GM12878 (cell line): ENCODE results near the gene SLC38A2. TPM values are rescaled to one million over a fixed set of nuclear protein-coding genes. Genes with fewer than 3 reads are reported as not detected.

ENCODE experiments used
- ATAC-seq: fragments of 200-7000 bp; cut with Tn5 transposase; 3 replicates; pipeline ENCODE4 v1.9.1; 2020; ENCODE audit warnings: mild to moderate bottlenecking, moderate library complexity
- BruUV-seq: library from RNA; stranded (reverse); fragments of 400-500 nt; replicated peaks from 2 replicates; lab custom pipeline; 2021; lab: Mats Ljungman, UMichigan
- CTCF ChIA-PET: fragments of 300-600 bp; sonication (Branson Sonifier 250); formaldehyde crosslinking; extraction: SDS; loops from one replicate; lab custom pipeline; 2021; ENCODE audit warnings: inconsistent platforms; lab: Yijun Ruan, JAX
- POLR2A ChIA-PET: fragments of 350-600 bp; formaldehyde crosslinking; extraction: SDS; loops from one replicate; lab custom pipeline; 2021; ENCODE audit warnings: inconsistent platforms; lab: Charles Lee
- RAD21 ChIA-PET: fragments of 300-600 bp; sonication (Branson Sonifier 250); formaldehyde crosslinking; loops from one replicate; lab custom pipeline; 2023; ENCODE audit warnings: antibody characterized with exemption; ENCODE audit not compliant: unreplicated experiment; lab: Charles Lee
- SMC1A ChIA-PET: fragments of 300-600 bp; sonication (Branson Sonifier 250); formaldehyde crosslinking; loops from one replicate; lab custom pipeline; 2023; ENCODE audit not compliant: unreplicated experiment, uncharacterized antibody; lab: Charles Lee
- DNase-seq: peaks from one replicate; pipeline ENCODE4 v3.0.0-alpha.2; 2011; ENCODE audit warnings: low read depth, low spot score
- FAIRE-seq: peaks from 3 replicates; lab custom pipeline; 2011; peaks lifted over from hg19 to GRCh38; lab: Jason Lieb, UNC
- H2AFZ ChIP-seq: 2 replicates; pipeline ENCODE4 v1.6.0; 2011; ENCODE audit warnings: low read depth, low read length, control low read depth; ENCODE audit not compliant: control insufficient read depth
- H3K27ac ChIP-seq: 2 replicates; pipeline ENCODE4 v1.5.1; 2011; ENCODE audit warnings: control low read depth; ENCODE audit not compliant: control insufficient read depth, insufficient read depth
- H3K27me3 ChIP-seq, 2 experiments: replicated peaks in 1 of 2; 2 replicates each; pipeline versions ENCODE4 v1.6.0 to v1.6.1; 2011; ENCODE audit warnings: low read length in 1 of 2; ENCODE audit not compliant: control insufficient read depth in 2 of 2, insufficient read depth in 2 of 2
- H3K36me3 ChIP-seq, 2 experiments: 2 replicates each; pipeline ENCODE4 v1.5.1; 2011; ENCODE audit warnings: low read length in 1 of 2; ENCODE audit not compliant: control insufficient read depth in 2 of 2, insufficient read depth in 2 of 2
- H3K4me1 ChIP-seq: 2 replicates; pipeline ENCODE4 v1.6.1; 2011; ENCODE audit warnings: mild to moderate bottlenecking, low read length, moderate library complexity, mixed read lengths; ENCODE audit not compliant: control insufficient read depth, insufficient read depth
- H3K4me2 ChIP-seq: 2 replicates; pipeline ENCODE4 v1.6.0; 2011; ENCODE audit warnings: control low read depth; ENCODE audit not compliant: control insufficient read depth, insufficient read depth
- H3K4me3 ChIP-seq: fragments of 200-600 bp; sonication (generic); 2 replicates; pipeline ENCODE4 v1.5.1; 2016
- H3K79me2 ChIP-seq: 2 replicates; pipeline ENCODE4 v1.6.0; 2011; ENCODE audit warnings: low read length; ENCODE audit not compliant: control insufficient read depth, insufficient read depth
- H3K9ac ChIP-seq: 2 replicates; pipeline ENCODE4 v1.8.0; 2011; ENCODE audit warnings: low read length, control low read depth, mixed read lengths; ENCODE audit not compliant: control insufficient read depth, insufficient read depth
- H3K9me3 ChIP-seq: replicated peaks from 3 replicates; pipeline ENCODE4 v1.5.1; 2011; ENCODE audit warnings: mild to moderate bottlenecking, low read length; ENCODE audit not compliant: control insufficient read depth, insufficient read depth
- H4K20me1 ChIP-seq: 2 replicates; pipeline ENCODE4 v1.6.0; 2011; ENCODE audit not compliant: control insufficient read depth, insufficient read depth
- ATF3 ChIP-seq: IDR thresholded peaks from 2 replicates; pipeline ENCODE4 v1.6.1; 2011; ENCODE audit warnings: low read depth, mild to moderate bottlenecking, low read length, moderate library complexity, borderline replicate concordance; ENCODE audit errors: extremely low read depth
- BACH1 ChIP-seq: fragments of 450-650 bp; IDR thresholded peaks from 2 replicates; pipeline ENCODE4 v1.6.1; 2017; ENCODE audit warnings: mild to moderate bottlenecking, borderline replicate concordance
- CHD4 ChIP-seq: fragments of 200-600 bp; sonication (generic); IDR thresholded peaks from 2 replicates; pipeline ENCODE4 v1.6.1; 2016; ENCODE audit warnings: mild to moderate bottlenecking
- ESRRA ChIP-seq: IDR thresholded peaks from 2 replicates; pipeline ENCODE4 v1.6.1; 2012; ENCODE audit warnings: mild to moderate bottlenecking, low read length, improper control_type of control experiment
- MEF2A ChIP-seq: IDR thresholded peaks from 2 replicates; pipeline ENCODE4 v1.6.1; 2011; ENCODE audit warnings: low read depth, mild to moderate bottlenecking, low read length, moderate library complexity; ENCODE audit not compliant: insufficient read depth
- MEF2B ChIP-seq: fragments of 450-650 bp; IDR thresholded peaks from 2 replicates; pipeline ENCODE4 v1.6.1; 2018; ENCODE audit warnings: mild to moderate bottlenecking, moderate library complexity; ENCODE audit not compliant: partially characterized antibody, poor library complexity, severe bottlenecking
- MYC ChIP-seq: IDR thresholded peaks from 2 replicates; pipeline ENCODE4 v1.6.1; 2011; ENCODE audit warnings: mild to moderate bottlenecking, low read length, moderate library complexity, inconsistent platforms; ENCODE audit not compliant: insufficient read depth, insufficient replicate concordance, insufficient read length, severe bottlenecking
- NFIC ChIP-seq: IDR thresholded peaks from 2 replicates; pipeline ENCODE4 v1.6.1; 2012; ENCODE audit warnings: low read depth, mild to moderate bottlenecking, inconsistent platforms, low read length, moderate library complexity
- NR2F1 ChIP-seq: fragments of 450-650 bp; conservative IDR thresholded peaks from 2 replicates; pipeline ENCODE4 v1.6.1; 2017; ENCODE audit warnings: mild to moderate bottlenecking
- RB1 ChIP-seq: fragments of 450-650 bp; formaldehyde crosslinking; IDR thresholded peaks from 2 replicates; pipeline ENCODE4 v1.6.1; 2017; ENCODE audit warnings: mild to moderate bottlenecking, borderline replicate concordance
- RUNX3 ChIP-seq: IDR thresholded peaks from 2 replicates; pipeline ENCODE4 v1.6.1; 2012; ENCODE audit warnings: low read length, inconsistent platforms
- SMARCA5 ChIP-seq: fragments of 450-650 bp; IDR thresholded peaks from 2 replicates; pipeline ENCODE4 v1.6.1; 2017; ENCODE audit warnings: mild to moderate bottlenecking
- TBL1XR1 ChIP-seq: IDR thresholded peaks from 2 replicates; pipeline ENCODE4 v1.6.1; 2012; ENCODE audit warnings: low read depth, low read length, improper control_type of control experiment
- TCF3 ChIP-seq: IDR thresholded peaks from 2 replicates; pipeline ENCODE4 v1.6.1; 2012; ENCODE audit warnings: low read depth, mild to moderate bottlenecking, low read length, borderline replicate concordance; ENCODE audit not compliant: insufficient read depth
- ZBED1 ChIP-seq: IDR thresholded peaks from 2 replicates; pipeline ENCODE4 v1.6.1; 2016; ENCODE audit warnings: borderline replicate concordance
- ZBTB40 ChIP-seq: fragments of 450-650 bp; IDR thresholded peaks from 2 replicates; pipeline ENCODE4 v1.6.1; 2016; ENCODE audit warnings: mild to moderate bottlenecking, moderate library complexity, borderline replicate concordance
- ZNF217 ChIP-seq: fragments of 450-650 bp; IDR thresholded peaks from 2 replicates; pipeline ENCODE4 v1.6.1; 2017; ENCODE audit warnings: antibody characterized with exemption, mild to moderate bottlenecking
- WGBS: methylation state at CpG from one replicate; pipeline ENCODE4 v1.1.6; 2016; ENCODE audit warnings: low lambda C conversion rate; ENCODE audit not compliant: insufficient replicate concordance, insufficient coverage; ENCODE audit errors: missing lambda C conversion rate; 5-methylcytosine and 5-hydroxymethylcytosine counted together
- in situ Hi-C: fragments of 300-500 bp; cut with MboI; formaldehyde crosslinking; loops from 9 replicates; pipeline ENCODE4 v1.14.3; 2018; ENCODE audit warnings: mixed read lengths
- intact Hi-C: fragments of 100-400 bp; cut with micrococcal nuclease; formaldehyde crosslinking; loops from one replicate; pipeline ENCODE4 v1.14.2; 2022; ENCODE audit not compliant: unreplicated experiment
- polyA plus RNA-seq, 11 experiments: library from polyadenylated mRNA; depleted of rRNA in 4 of 11; unstranded in 6 of 11; stranded (reverse) in 5 of 11; fragments of >200 nt; fragmentation: Nextera tagmentation in 4 of 11; fragmentation: Illumina TruSeq in 1 of 11; extraction: Ambion mirVana in 4 of 11; extraction: Trizol in 1 of 11; gene quantifications; 1 replicate in 1 of 11; 2 replicates in 10 of 11; pipeline versions ENCODE4 v1.2.1 to v1.2.3, GENCODE V29; 2011 to 2016; ENCODE audit warnings: inconsistent platforms in 2 of 11, missing spikeins in 2 of 11, low read depth in 1 of 11
- total RNA-seq, 4 experiments: library from RNA; depleted of rRNA in 3 of 4; stranded (reverse); fragments of >200 nt in 3 of 4; fragmentation: Illumina TruSeq in 1 of 4; extraction: Trizol in 1 of 4; gene quantifications; 2 replicates each; pipeline versions ENCODE4 v1.2.1 to v1.2.3, GENCODE V29; 2013 to 2021
- TF ChIP-seq, protein P1 (sequence below): IDR thresholded peaks from 2 replicates; pipeline ENCODE4 v1.6.1; 2012; ENCODE audit warnings: low read length, inconsistent platforms
- TF ChIP-seq, protein P2 (sequence below): fragments of 450-650 bp; IDR thresholded peaks from 2 replicates; pipeline ENCODE4 v1.6.1; 2014; ENCODE audit warnings: mild to moderate bottlenecking

The SLC38A2 gene
- total and polyA plus RNA-seq, 10 of the 15 experiments (the other 5 are each of a cell fraction or from before 2014, with no cell fraction given), result 36.2 to 118 (median 79.8) TPM

GRCh38 chr12:46400406-46400805, 27.8 kb upstream of the SLC38A2 start:
- intact Hi-C loops, result no loop called here
- FAIRE-seq, result no peak
- TF ChIP-seq ZBTB40, result no peak
- TF ChIP-seq, protein P1, sequence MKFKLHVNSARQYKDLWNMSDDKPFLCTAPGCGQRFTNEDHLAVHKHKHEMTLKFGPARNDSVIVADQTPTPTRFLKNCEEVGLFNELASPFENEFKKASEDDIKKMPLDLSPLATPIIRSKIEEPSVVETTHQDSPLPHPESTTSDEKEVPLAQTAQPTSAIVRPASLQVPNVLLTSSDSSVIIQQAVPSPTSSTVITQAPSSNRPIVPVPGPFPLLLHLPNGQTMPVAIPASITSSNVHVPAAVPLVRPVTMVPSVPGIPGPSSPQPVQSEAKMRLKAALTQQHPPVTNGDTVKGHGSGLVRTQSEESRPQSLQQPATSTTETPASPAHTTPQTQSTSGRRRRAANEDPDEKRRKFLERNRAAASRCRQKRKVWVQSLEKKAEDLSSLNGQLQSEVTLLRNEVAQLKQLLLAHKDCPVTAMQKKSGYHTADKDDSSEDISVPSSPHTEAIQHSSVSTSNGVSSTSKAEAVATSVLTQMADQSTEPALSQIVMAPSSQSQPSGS, result no peak
- no peak for TF ChIP-seq ATF3
- no peak for TF ChIP-seq RUNX3
- TF ChIP-seq, protein P2, sequence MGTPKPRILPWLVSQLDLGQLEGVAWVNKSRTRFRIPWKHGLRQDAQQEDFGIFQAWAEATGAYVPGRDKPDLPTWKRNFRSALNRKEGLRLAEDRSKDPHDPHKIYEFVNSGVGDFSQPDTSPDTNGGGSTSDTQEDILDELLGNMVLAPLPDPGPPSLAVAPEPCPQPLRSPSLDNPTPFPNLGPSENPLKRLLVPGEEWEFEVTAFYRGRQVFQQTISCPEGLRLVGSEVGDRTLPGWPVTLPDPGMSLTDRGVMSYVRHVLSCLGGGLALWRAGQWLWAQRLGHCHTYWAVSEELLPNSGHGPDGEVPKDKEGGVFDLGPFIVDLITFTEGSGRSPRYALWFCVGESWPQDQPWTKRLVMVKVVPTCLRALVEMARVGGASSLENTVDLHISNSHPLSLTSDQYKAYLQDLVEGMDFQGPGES, result no peak
- no peak for TF ChIP-seq ZBED1
- no peak for TF ChIP-seq MEF2B
- TF ChIP-seq NR2F1, result no peak
- TF ChIP-seq SMARCA5, result no peak
- no peak for TF ChIP-seq TCF3
- TF ChIP-seq RB1, result no peak
- TF ChIP-seq MEF2A, result no peak
- no peak for TF ChIP-seq ESRRA
- TF ChIP-seq ZNF217, result no peak
- TF ChIP-seq BACH1, result no peak
- no peak for TF ChIP-seq CHD4
- no peak for TF ChIP-seq MYC
- TF ChIP-seq NFIC, result no peak
- TF ChIP-seq TBL1XR1, result no peak

More at GRCh38 chr12:46400406-46400805, 27.8 kb upstream of the SLC38A2 start:
- H2AFZ ChIP-seq, result no peak overlapping the region
- RAD21 ChIA-PET, result interaction anchor here (3.1 kb wide), 1 partner anchor 8 kb away, joined by 14 read pairs; no protein-coding TSS in a partner anchor
- no peaks in the 10 kb centered on the region for H3K79me2 ChIP-seq
- H3K4me1 ChIP-seq, result peaks cover 15% of the 10 kb centered on the region
- BruUV-seq, result no TSS peak
- CTCF ChIA-PET, result no interaction called here
- peaks cover 6% of the 10 kb centered on the region; the same call in 2 of the 3 replicates for H3K9me3 ChIP-seq
- H3K27me3 ChIP-seq, result no peaks in the 10 kb centered on the region
- SMC1A ChIA-PET, result interaction anchor here (1.5 kb wide), 1 partner anchor 9 kb away, joined by 4 read pairs; no protein-coding TSS in a partner anchor
- H3K4me3 ChIP-seq, result no peak overlapping the region
- WGBS, result 90% methylated on average over 2 of the region's 2 CpGs
- no peak overlapping the region for H3K9ac ChIP-seq
- in situ Hi-C loops, result no loop called here
- no peak overlapping the region for H3K4me2 ChIP-seq
- DNase-seq (no peak), ATAC-seq (no peak)
- H3K27ac ChIP-seq, result no peak overlapping the region
- no peaks in the 10 kb centered on the region for H3K36me3 ChIP-seq
- POLR2A ChIA-PET, result interaction anchor here (1.4 to 5.7 kb wide), 2 partner anchors 9 to 14 kb away, joined by 3 to 37 read pairs; no protein-coding TSS in a partner anchor
- H4K20me1 ChIP-seq, result no peaks in the 10 kb centered on the region
